Sigmoid colon (tissue), 4 donors: ENCODE measurements around the gene ZBTB39.

Experiments
- EP300 ChIP-seq, 4 donors: sonication (generic); formaldehyde crosslinking; IDR thresholded peaks; one replicate each; pipeline ENCODE4 v1.6.1; 2017; ENCODE audit warnings: antibody characterized with exemption in 4 of 4
- POLR2A ChIP-seq, 2 donors: fragments of 450-650 bp; IDR thresholded peaks; one replicate each; pipeline ENCODE4 v1.6.1; 2016; ENCODE audit warnings: antibody characterized with exemption in 2 of 2, mild to moderate bottlenecking in 2 of 2, moderate library complexity in 2 of 2
- POLR2AphosphoS5 ChIP-seq, 4 donors: sonication (generic); formaldehyde crosslinking; IDR thresholded peaks; one replicate each; pipeline ENCODE4 v1.6.1; 2017; ENCODE audit warnings: antibody characterized with exemption in 4 of 4
- TF ChIP-seq, protein P1 (sequence below), 4 experiments: fragments of 450-650 bp in 3 of 4; fragments of 200-600 bp in 1 of 4; IDR thresholded peaks; one replicate each; pipeline ENCODE4 v1.5.1; 2016 to 2019; ENCODE audit warnings: antibody characterized with exemption in 4 of 4, mild to moderate bottlenecking in 3 of 4, moderate library complexity in 2 of 4

DNA sequence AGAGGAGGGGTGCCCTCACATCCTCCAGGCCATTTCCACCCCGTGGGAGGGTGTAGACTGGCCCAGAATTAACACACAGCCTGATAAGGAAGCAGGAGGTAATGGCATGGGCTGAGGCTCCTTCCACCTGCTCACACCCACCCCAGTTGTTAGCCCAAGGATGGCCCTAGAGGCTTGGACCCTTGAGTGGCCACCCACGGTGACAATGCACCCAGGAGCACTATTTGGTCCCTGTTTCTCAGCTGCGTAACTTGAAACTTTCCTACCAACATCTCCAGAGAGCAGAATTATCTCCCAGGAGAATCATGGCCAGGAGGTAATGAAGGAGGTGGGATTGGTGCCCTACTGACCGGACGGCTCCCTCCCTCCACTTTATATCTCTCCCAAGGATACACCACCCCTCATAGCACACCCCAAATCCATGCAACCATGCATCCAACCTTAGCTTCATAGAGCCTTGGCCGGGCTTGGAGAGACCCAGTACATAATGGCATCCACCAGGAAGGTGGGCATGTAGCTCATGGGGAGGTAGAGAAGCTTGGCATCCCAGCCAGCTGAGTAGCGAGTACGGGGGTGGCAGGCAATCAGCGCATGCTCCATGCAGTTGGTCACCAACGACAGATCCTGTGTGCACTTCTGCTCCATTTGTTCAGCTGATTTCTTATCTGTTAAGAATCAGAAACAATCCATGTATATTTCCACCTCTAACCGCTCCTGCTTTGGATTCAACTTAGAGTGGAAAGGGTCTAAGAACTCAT is 54.6 kb downstream of the ZBTB39 start:
- TF ChIP-seq, protein P1, sequence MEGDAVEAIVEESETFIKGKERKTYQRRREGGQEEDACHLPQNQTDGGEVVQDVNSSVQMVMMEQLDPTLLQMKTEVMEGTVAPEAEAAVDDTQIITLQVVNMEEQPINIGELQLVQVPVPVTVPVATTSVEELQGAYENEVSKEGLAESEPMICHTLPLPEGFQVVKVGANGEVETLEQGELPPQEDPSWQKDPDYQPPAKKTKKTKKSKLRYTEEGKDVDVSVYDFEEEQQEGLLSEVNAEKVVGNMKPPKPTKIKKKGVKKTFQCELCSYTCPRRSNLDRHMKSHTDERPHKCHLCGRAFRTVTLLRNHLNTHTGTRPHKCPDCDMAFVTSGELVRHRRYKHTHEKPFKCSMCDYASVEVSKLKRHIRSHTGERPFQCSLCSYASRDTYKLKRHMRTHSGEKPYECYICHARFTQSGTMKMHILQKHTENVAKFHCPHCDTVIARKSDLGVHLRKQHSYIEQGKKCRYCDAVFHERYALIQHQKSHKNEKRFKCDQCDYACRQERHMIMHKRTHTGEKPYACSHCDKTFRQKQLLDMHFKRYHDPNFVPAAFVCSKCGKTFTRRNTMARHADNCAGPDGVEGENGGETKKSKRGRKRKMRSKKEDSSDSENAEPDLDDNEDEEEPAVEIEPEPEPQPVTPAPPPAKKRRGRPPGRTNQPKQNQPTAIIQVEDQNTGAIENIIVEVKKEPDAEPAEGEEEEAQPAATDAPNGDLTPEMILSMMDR (IDR thresholded peaks at IDR 0.05): no peak
- TF ChIP-seq POLR2A (IDR thresholded peaks at IDR 0.05) (no peak), POLR2AphosphoS5 (IDR thresholded peaks at IDR 0.05) (no peak), EP300 (IDR thresholded peaks at IDR 0.05) (no peak)
